GM23248 (cell line): ENCODE results near the gene SLC16A2. TPM values are rescaled to one million over a fixed set of nuclear protein-coding genes. Genes with fewer than 3 reads are reported as not detected.
"Not testable (repeated sequence)": the region's sequence is repeated elsewhere in the genome, so short reads cannot be mapped to it uniquely, and the experiment has no call there.

Experiments
- DNase-seq: peaks from one replicate; pipeline ENCODE4 v3.0.0-alpha.2; 2015
- H2AFZ ChIP-seq: fragments of 200-600 bp; sonication (generic); 2 replicates; pipeline ENCODE4 v1.6.1; 2016; ENCODE audit warnings: antibody characterized with exemption
- H3F3A ChIP-seq: fragments of 200-600 bp; sonication (generic); 2 replicates; pipeline ENCODE4 v1.6.1; 2016; ENCODE audit warnings: mild to moderate bottlenecking, antibody characterized with exemption, mixed run types; ENCODE audit not compliant: insufficient read depth
- H3K27ac ChIP-seq: fragments of 200-600 bp; sonication (generic); 2 replicates; pipeline ENCODE4 v1.5.1; 2016; ENCODE audit warnings: mild to moderate bottlenecking
- H3K27me3 ChIP-seq: fragments of 200-600 bp; sonication (generic); replicated peaks from 2 replicates; pipeline ENCODE4 v1.6.1; 2016; ENCODE audit warnings: mild to moderate bottlenecking; ENCODE audit not compliant: insufficient read depth
- H3K36me3 ChIP-seq: fragments of 200-600 bp; sonication (generic); 2 replicates; pipeline ENCODE4 v1.6.1; 2016; ENCODE audit warnings: low read depth, mild to moderate bottlenecking
- H3K4me1 ChIP-seq: fragments of 200-600 bp; sonication (generic); 2 replicates; pipeline ENCODE4 v1.6.1; 2016; ENCODE audit warnings: mild to moderate bottlenecking; ENCODE audit not compliant: insufficient read depth
- H3K4me2 ChIP-seq: fragments of 200-600 bp; sonication (generic); one replicate; pipeline ENCODE4 v1.6.1; 2016; ENCODE audit warnings: mild to moderate bottlenecking; ENCODE audit not compliant: unreplicated experiment
- H3K4me3 ChIP-seq: fragments of 200-600 bp; sonication (generic); 2 replicates; pipeline ENCODE4 v1.5.1; 2016; ENCODE audit warnings: mild to moderate bottlenecking
- H3K79me2 ChIP-seq: fragments of 200-600 bp; sonication (generic); 2 replicates; pipeline ENCODE4 v1.6.1; 2016; ENCODE audit warnings: mild to moderate bottlenecking; ENCODE audit not compliant: insufficient read depth
- H3K9ac ChIP-seq: fragments of 200-600 bp; sonication (generic); 2 replicates; pipeline ENCODE4 v1.6.1; 2016; ENCODE audit warnings: mild to moderate bottlenecking
- H3K9me2 ChIP-seq: fragments of 200-600 bp; sonication (generic); 2 replicates; pipeline ENCODE4 v1.6.1; 2016; ENCODE audit warnings: mixed run types, mild to moderate bottlenecking, moderate library complexity; ENCODE audit not compliant: insufficient read depth
- H3K9me3 ChIP-seq: fragments of 200-600 bp; sonication (generic); one replicate; pipeline ENCODE4 v1.6.1; 2017; ENCODE audit warnings: low read depth
- H4K20me1 ChIP-seq: fragments of 200-600 bp; sonication (generic); 2 replicates; pipeline ENCODE4 v1.6.0; 2016; ENCODE audit not compliant: insufficient read depth
- EZH2 ChIP-seq: fragments of 200-600 bp; sonication (generic); IDR thresholded peaks from 2 replicates; pipeline ENCODE4 v1.6.1; 2018; ENCODE audit warnings: antibody characterized with exemption, mild to moderate bottlenecking; ENCODE audit not compliant: insufficient read depth, poor library complexity, severe bottlenecking
- EZH2phosphoT487 ChIP-seq: fragments of 200-600 bp; sonication (generic); IDR thresholded peaks from 2 replicates; pipeline ENCODE4 v1.6.1; 2018; ENCODE audit warnings: antibody characterized with exemption, moderate library complexity, mild to moderate bottlenecking, low read depth; ENCODE audit not compliant: insufficient read depth
- WGBS, 2 experiments: methylation state at CpG; one replicate each; pipeline ENCODE4 v1.1.6; 2015 to 2017; ENCODE audit warnings: low lambda C conversion rate in 2 of 2, low coverage in 1 of 2; ENCODE audit errors: missing lambda C conversion rate in 2 of 2; 5-methylcytosine and 5-hydroxymethylcytosine counted together
- in situ Hi-C: fragments of 300-500 bp; cut with MboI; formaldehyde crosslinking; loops from 2 replicates; pipeline ENCODE4 v1.15.0; 2020
- polyA plus RNA-seq: library from polyadenylated mRNA; unstranded; fragments of >200 nt; fragmentation: Nextera tagmentation; extraction: Ambion mirVana; gene quantifications from 2 replicates; pipeline ENCODE4 v1.2.1, GENCODE V29; 2016
- total RNA-seq: library from RNA; depleted of rRNA; stranded (reverse); fragments of >200 nt; shearing (Covaris generic); gene quantifications from 2 replicates; pipeline ENCODE4 v1.2.3, GENCODE V29; 2014

The SLC16A2 gene
- total and polyA plus RNA-seq, 2 experiments from 2014 or later = 53.0 to 55.6 TPM

DNA sequence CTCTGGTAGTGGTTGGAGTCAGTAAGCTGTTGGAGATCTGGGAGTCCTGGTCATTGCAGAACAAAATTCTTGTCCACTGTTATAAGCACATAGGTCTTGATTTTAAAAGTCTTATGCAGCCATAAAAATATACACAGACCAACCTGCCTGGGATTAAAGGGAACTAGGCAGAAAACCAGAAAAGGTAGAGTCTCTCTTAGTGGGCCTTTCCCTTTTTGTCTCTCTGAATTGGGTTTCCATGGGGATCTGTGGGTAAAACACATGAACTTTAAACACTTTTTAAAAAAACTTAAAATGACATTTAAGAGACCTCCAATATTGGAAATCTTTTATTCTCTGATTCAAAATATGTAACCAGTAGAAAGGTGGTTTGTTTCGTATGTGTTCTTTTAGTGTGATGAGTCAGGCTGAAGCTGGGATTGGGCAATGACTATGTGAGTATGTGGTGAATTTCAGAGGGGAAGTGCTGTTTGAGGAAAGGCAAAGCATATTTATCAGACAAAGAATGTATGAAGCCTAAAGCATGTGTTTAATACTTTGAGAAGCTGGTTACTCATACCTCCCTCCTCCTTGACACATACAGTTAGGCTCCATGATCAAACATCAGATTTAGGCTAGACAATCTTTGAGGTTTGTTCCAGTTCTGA, 29.6 kb downstream of the SLC16A2 start:
- peak overlapping the region; percentile 20 for H3K4me2 ChIP-seq

DNA sequence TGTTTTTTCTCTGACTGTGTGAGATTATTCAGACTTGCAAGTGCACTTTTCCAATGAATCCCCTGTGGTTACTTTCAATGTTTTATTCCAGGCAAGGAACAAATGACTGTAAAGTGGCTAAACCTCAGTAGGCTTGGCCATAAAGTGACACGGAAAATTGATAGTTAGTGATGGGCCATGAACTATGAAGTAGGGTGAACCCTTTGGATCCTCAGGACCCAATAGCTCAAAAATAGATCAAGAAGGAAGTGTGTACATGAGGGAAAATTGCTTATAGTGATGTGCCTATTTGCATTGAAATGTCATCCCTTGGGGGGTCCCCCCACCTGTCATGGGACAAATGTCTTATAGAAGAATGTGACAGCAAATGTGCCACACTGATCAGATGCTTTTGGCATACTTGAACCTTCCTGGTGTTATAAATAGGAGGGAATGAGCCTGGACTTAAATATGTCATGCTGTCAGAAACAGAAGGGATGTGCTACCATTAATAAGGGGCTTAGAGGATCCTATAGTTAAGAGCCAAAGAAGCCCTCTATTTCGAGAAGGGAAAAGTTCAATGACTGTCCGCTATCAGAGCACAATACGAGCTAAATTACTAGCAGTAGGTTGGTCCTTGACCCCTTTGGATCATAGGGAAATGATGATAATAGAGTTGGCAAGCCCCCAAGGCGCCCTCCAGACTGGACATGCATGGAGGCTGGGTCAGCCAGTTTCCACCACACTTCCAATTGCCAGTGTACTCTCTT, 30.3 kb downstream of the SLC16A2 start:
- WGBS, 2 experiments = 75 to 84% methylated on average over 5 of the region's 5 CpGs
- H3K4me1 ChIP-seq = peaks cover 33% of the 10 kb centered on the region
- no peaks in the 10 kb centered on the region for H3K9me2 ChIP-seq
- H3K9ac ChIP-seq = no peak overlapping the region
- H3K4me2 ChIP-seq = peak overlapping the region; percentile 46
- H3K27ac ChIP-seq = peak overlapping the region; percentile 76
- no peaks in the 10 kb centered on the region for H3K36me3 ChIP-seq
- H2AFZ ChIP-seq = no peak overlapping the region
- H4K20me1 ChIP-seq = no peaks in the 10 kb centered on the region
- in situ Hi-C loops = no loop called here
- H3K4me3 ChIP-seq = 0 out of 2 replicates have a peak overlapping the region, but pooled peaks have one; percentile 7
- H3K27me3 ChIP-seq = no peaks in the 10 kb centered on the region
- DNase-seq = no peak
- no peaks in the 10 kb centered on the region for H3K9me3 ChIP-seq
- H3F3A ChIP-seq = peaks cover 35% of the 10 kb centered on the region
- TF ChIP-seq EZH2phosphoT487 (no peak), EZH2 (no peak)
- H3K79me2 ChIP-seq = peaks cover 37% of the 10 kb centered on the region

More for the DNA sequence above, 29.6 kb downstream of the SLC16A2 start:
- WGBS, 2 experiments = 0 to 3% methylated on average over 1 of the region's 1 CpG
- Histone ChIP-seq H3F3A (peaks cover 35% of the 10 kb centered on the region), H3K27ac (peak overlapping the region; percentile 78), H3K9me2 (no peaks in the 10 kb centered on the region), H2AFZ (no peak overlapping the region), H3K36me3 (no peaks in the 10 kb centered on the region), H3K4me3 (no peak overlapping the region), H4K20me1 (no peaks in the 10 kb centered on the region), H3K9me3 (no peaks in the 10 kb centered on the region), H3K9ac (no peak overlapping the region), H3K79me2 (peaks cover 33% of the 10 kb centered on the region), H3K27me3 (no peaks in the 10 kb centered on the region), H3K4me1 (peaks cover 33% of the 10 kb centered on the region)
- in situ Hi-C loops = no loop called here
- TF ChIP-seq EZH2phosphoT487 (no peak), EZH2 (no peak)
- peak; percentile 90 for DNase-seq

DNA sequence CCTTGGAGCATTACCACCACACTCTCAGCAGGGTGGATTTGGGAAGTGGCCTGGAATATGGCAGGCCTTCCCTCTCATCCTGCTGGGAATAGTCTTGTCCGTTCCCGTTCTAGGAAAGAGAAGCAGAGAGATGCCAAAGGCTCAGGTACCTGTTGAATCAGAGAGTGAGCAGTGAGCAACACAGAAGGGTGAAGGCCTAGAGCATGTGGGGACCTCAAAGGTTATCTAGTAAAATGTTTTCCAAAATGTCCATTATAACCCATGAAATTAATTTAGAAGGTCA, 30.8 kb downstream of the SLC16A2 start:
- peaks cover 35% of the 10 kb centered on the region for H3F3A ChIP-seq
- 89 to 100% methylated on average over 2 of the region's 2 CpGs for WGBS, 2 experiments

DNA sequence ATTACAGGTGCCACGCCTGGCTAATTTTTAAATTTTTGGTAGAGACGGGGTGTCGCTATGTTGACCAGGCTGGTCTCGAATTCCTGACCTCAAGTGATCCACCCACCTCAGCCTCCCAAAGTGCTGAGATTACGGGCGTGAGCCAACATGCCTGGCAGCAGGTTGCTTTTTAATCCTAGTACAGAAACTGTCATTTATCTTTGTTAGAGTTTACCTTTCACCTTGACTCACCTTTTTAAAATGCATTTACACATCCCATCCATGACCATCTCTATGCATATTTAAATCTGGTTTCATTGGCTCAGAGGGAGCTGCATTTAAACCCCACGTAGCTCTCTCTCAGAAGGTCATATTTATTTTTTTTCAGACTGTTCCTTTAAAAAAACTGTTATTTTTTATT, 31.9 kb downstream of the SLC16A2 start:
- no peaks in the 10 kb centered on the region for H3K36me3 ChIP-seq
- WGBS, 2 experiments = 94 to 98% methylated on average over 7 of the region's 7 CpGs

More for the DNA sequence above, 30.8 kb downstream of the SLC16A2 start:
- no peak overlapping the region for H2AFZ ChIP-seq
- no peaks in the 10 kb centered on the region for H4K20me1 ChIP-seq
- peaks cover 42% of the 10 kb centered on the region for H3K79me2 ChIP-seq
- in situ Hi-C loops = no loop called here
- no peak overlapping the region for H3K4me3 ChIP-seq
- no peak for TF ChIP-seq EZH2phosphoT487
- TF ChIP-seq EZH2 = no peak
- H3K4me2 ChIP-seq = no peak overlapping the region
- no peak for DNase-seq
- H3K9me2 ChIP-seq = no peaks in the 10 kb centered on the region
- no peaks in the 10 kb centered on the region for H3K36me3 ChIP-seq
- no peaks in the 10 kb centered on the region for H3K9me3 ChIP-seq
- H3K27me3 ChIP-seq = no peaks in the 10 kb centered on the region
- H3K27ac ChIP-seq = peak overlapping the region; percentile 76
- no peak overlapping the region for H3K9ac ChIP-seq
- H3K4me1 ChIP-seq = peaks cover 33% of the 10 kb centered on the region

DNA sequence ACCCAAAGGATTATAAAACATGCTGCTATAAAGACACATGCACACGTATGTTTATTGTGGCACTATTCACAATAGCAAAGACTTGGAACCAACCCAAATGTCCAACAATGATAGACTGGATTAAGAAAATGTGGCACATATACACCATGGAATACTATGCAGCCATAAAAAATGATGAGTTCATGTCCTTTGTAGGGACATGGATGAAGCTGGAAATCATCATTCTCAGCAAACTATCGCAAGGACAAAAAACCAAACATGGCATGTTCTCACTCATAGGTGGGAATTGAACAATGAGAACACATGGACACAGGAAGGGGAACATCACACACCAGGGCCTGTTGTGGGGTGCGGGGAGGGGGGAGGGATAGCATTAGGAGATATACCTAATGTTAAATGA, 32.9 kb downstream of the SLC16A2 start:
- H2AFZ ChIP-seq, H4K20me1 ChIP-seq, in situ Hi-C loops, H3K9me3 ChIP-seq, H3K4me2 ChIP-seq, H3K36me3 ChIP-seq, H3K27ac ChIP-seq, H3K27me3 ChIP-seq, H3K9me2 ChIP-seq, DNase-seq, H3K9ac ChIP-seq, H3K4me3 ChIP-seq: not testable (repeated sequence)
- WGBS, 2 experiments = 100% methylated on average over 1 to 3 of the region's 3 CpGs
- Histone ChIP-seq H3F3A (peaks cover 38% of the 10 kb centered on the region), H3K79me2 (peaks cover 38% of the 10 kb centered on the region), H3K4me1 (peaks cover 27% of the 10 kb centered on the region)

More for the DNA sequence above, 31.9 kb downstream of the SLC16A2 start:
- no peaks in the 10 kb centered on the region for H4K20me1 ChIP-seq
- H3K27ac ChIP-seq = no peak overlapping the region
- H3K79me2 ChIP-seq = peaks cover 47% of the 10 kb centered on the region
- H3K4me3 ChIP-seq = no peak overlapping the region
- H3K27me3 ChIP-seq = no peaks in the 10 kb centered on the region
- no peak overlapping the region for H2AFZ ChIP-seq
- in situ Hi-C loops = no loop called here
- TF ChIP-seq EZH2phosphoT487 (no peak), EZH2 (no peak)
- peaks cover 33% of the 10 kb centered on the region for H3K4me1 ChIP-seq
- DNase-seq = no peak
- H3K9me2 ChIP-seq = no peaks in the 10 kb centered on the region
- H3F3A ChIP-seq = peaks cover 35% of the 10 kb centered on the region
- H3K9ac ChIP-seq = no peak overlapping the region
- H3K9me3 ChIP-seq = no peaks in the 10 kb centered on the region
- no peak overlapping the region for H3K4me2 ChIP-seq
